Measurements from ENCODE around the gene SORCS2.

DNA sequence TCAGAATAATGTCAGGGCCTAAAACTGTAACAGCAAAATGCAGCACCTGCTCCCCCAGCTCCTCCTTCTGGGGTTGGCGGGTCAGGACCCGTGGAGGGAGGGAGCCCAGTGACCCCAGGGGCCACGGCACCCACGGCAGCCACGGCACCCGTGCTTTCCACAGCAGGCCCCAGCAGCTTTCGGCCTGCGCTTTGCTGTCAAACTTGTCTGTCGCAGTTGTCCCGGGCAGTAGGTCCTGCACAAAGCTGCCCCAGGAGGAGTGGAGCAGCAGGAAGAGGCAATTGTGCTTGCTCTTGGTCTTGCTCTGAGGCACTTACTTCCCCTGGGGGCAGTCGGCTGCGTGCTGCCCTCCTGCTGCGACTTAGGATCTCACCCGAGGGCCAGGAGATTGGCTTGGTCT, 563.7 kb downstream of the SORCS2 start:
- TF ChIP-seq, protein P1, sequence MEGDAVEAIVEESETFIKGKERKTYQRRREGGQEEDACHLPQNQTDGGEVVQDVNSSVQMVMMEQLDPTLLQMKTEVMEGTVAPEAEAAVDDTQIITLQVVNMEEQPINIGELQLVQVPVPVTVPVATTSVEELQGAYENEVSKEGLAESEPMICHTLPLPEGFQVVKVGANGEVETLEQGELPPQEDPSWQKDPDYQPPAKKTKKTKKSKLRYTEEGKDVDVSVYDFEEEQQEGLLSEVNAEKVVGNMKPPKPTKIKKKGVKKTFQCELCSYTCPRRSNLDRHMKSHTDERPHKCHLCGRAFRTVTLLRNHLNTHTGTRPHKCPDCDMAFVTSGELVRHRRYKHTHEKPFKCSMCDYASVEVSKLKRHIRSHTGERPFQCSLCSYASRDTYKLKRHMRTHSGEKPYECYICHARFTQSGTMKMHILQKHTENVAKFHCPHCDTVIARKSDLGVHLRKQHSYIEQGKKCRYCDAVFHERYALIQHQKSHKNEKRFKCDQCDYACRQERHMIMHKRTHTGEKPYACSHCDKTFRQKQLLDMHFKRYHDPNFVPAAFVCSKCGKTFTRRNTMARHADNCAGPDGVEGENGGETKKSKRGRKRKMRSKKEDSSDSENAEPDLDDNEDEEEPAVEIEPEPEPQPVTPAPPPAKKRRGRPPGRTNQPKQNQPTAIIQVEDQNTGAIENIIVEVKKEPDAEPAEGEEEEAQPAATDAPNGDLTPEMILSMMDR (IDR thresholded peaks at IDR 0.05) = no peak
- no peak for TF ChIP-seq POLR2A (IDR thresholded peaks at IDR 0.05)
